ENCODE results near the gene STAB1.

STAB1 gene

DNA sequence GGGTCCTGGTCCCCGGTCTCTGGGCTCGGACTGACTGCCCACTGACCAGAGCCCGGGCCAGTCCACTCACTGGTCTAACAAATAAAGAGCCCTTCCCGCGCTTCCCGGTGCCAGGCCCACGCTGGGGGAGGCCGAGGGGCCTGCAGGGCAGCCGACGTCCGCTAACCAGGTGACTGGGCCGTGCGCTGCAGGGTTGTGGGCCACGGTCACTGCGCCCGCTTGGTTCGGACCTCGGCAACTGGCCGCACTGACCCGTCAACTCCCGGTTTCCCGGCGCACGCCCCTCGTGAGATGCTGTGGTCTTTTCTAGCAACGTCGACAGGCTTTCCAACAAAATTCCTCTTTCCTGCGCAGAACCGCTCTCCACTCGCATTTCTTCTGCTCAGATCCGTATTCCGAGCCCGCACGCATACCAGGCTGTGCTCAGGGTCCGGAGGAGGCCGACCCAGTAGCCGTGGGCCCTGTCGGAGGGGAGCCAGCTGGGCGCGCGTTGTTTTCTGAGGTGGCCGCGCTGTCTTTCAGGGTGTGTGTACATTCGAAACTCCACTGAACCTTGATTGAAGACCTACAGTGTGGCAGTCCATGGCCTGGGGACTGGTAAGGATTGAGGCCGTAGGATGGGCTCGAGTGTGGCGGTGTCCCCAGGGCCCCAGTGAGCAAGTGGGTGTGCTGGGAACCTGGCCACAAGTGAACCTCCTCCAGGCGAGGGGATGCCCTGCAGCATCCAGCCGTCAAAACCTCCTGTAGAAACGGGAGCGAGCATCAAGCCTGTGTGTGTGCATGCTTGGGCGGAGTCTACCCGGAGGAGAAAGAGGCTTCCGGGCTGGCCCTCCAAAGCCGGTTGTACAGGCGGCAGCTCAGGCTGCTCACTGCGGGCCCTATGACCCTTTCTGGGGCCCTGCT is 39.4 kb downstream of the STAB1 start:
- TF ChIP-seq, protein P1, sequence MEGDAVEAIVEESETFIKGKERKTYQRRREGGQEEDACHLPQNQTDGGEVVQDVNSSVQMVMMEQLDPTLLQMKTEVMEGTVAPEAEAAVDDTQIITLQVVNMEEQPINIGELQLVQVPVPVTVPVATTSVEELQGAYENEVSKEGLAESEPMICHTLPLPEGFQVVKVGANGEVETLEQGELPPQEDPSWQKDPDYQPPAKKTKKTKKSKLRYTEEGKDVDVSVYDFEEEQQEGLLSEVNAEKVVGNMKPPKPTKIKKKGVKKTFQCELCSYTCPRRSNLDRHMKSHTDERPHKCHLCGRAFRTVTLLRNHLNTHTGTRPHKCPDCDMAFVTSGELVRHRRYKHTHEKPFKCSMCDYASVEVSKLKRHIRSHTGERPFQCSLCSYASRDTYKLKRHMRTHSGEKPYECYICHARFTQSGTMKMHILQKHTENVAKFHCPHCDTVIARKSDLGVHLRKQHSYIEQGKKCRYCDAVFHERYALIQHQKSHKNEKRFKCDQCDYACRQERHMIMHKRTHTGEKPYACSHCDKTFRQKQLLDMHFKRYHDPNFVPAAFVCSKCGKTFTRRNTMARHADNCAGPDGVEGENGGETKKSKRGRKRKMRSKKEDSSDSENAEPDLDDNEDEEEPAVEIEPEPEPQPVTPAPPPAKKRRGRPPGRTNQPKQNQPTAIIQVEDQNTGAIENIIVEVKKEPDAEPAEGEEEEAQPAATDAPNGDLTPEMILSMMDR (IDR thresholded peaks at IDR 0.05; ENCODE audit: control insufficient read depth, extremely low read depth, insufficient read depth), result no peak
- peak overlapping the region; percentile 67 for H3K4me3 ChIP-seq (ENCODE audit: low read depth, low read length)
- DNase-seq (ENCODE audit: low read depth), result no peak

DNA sequence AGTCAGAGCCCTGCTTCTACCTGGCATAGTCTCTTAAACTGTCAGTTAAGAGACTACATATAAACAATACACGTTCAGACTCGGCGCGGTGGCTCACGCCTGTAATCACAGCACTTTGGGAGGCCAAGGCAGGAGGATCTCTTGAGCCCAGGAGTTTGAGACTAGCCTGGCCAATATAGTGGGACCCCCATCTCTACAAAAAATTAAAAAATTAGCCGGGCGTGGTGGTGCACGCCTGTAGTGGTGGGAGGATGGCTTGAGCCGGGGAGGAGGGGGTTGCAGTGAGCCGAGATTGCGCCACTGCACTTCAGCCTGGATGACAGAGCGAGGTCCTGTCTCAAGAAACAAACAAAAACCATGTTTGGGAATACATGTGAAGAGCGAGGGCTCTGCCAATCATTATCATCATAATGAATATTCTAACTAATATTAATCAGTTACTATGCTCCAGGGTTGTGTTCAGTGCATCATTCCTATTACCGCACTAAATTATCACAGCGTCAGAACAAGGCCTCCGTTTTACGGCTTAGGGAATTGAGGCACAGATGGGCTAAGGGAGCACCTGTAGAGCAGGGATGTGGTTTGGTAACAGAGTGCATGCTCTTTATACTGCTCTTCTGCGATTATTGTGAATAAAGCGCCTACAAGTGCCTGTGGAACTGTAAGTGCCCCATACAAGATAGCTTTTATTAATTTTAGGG is 40.4 kb downstream of the STAB1 start:
- DNase-seq (ENCODE audit: low read depth), result no peak
- peak overlapping the region; percentile 30; the same call in 1 of the 2 replicates for H3K4me3 ChIP-seq (ENCODE audit: low read depth, low read length)
- TF ChIP-seq, protein P1 (IDR thresholded peaks at IDR 0.05; ENCODE audit: control insufficient read depth, extremely low read depth, insufficient read depth), result no peak

- TF ChIP-seq, protein P1 (IDR thresholded peaks at IDR 0.05; ENCODE audit: control insufficient read depth, extremely low read depth, insufficient read depth), result 0 out of 2 replicates have a peak, but pooled peaks have one; percentile 13
- no peak for DNase-seq (ENCODE audit: low read depth)
- peak overlapping the region; percentile 30; the same call in 1 of the 2 replicates for H3K4me3 ChIP-seq (ENCODE audit: low read depth, low read length)
Measured at GRCh38 chr3:52536112-52536368, 40.9 kb downstream of the STAB1 start.

- peak; percentile 95 for DNase-seq (ENCODE audit: low read depth)
- TF ChIP-seq, protein P1 (IDR thresholded peaks at IDR 0.05; ENCODE audit: control insufficient read depth, extremely low read depth, insufficient read depth), result no peak
- H3K4me3 ChIP-seq (ENCODE audit: low read depth, low read length), result peak within 1 kb of the TSS; percentile 67
Measured at GRCh38 chr3:52536369-52537164, 41.4 kb downstream of the STAB1 start, which contains the start of gene UQCC5. Gene UQCC5, plus strand, starts transcription at chr3:52536605. Its CDS starts 151 bp downstream, at chr3:52536756.

DNA sequence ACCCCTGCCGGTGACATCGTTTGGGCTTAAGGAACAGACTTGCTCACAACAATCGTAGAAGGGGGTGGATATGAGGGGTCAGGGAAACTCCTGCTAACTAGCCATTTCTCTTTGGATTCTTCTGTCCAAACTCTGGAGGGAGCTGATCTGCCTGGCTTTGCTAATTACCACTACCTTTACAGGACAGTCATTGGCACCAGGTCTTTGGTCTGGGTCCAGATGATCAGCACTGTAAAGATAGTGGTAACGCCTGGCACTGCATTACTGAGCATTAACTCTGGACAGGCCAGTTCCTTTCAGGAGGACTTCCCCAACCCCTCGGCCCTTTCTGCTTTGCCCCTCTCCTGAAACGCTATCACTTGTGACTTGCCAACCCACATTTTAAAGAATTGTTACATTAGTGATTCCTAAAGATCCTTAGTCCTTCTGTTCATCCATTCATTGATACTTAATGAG is 42.1 kb downstream of the STAB1 start:
- DNase-seq (ENCODE audit: low read depth), result no peak
- H3K4me3 ChIP-seq (ENCODE audit: low read depth, low read length), result peak overlapping the region; percentile 67
- TF ChIP-seq, protein P1 (IDR thresholded peaks at IDR 0.05; ENCODE audit: control insufficient read depth, extremely low read depth, insufficient read depth), result no peak

GRCh38 chr3:52537726-52538421 is 42.7 kb downstream of the STAB1 start:
- TF ChIP-seq, protein P1 (IDR thresholded peaks at IDR 0.05; ENCODE audit: control insufficient read depth, extremely low read depth, insufficient read depth), result no peak
- no peak for DNase-seq (ENCODE audit: low read depth)
- peak overlapping the region; percentile 67 for H3K4me3 ChIP-seq (ENCODE audit: low read depth, low read length)
